HG03469 (cell line): ENCODE measurements around the gene CLCNKB.
"Not testable (repeated sequence)": the region's sequence is repeated elsewhere in the genome, so short reads cannot be mapped to it uniquely, and the experiment has no call there.

Source experiments
- ATAC-seq: cut with Tn5 transposase; IDR thresholded peaks from one replicate; pipeline ENCODE4 v1.9.1; 2021; ENCODE audit warnings: mild to moderate bottlenecking, moderate library complexity, moderate number of reproducible peaks; ENCODE audit not compliant: unreplicated experiment

The CLCNKB gene

DNA sequence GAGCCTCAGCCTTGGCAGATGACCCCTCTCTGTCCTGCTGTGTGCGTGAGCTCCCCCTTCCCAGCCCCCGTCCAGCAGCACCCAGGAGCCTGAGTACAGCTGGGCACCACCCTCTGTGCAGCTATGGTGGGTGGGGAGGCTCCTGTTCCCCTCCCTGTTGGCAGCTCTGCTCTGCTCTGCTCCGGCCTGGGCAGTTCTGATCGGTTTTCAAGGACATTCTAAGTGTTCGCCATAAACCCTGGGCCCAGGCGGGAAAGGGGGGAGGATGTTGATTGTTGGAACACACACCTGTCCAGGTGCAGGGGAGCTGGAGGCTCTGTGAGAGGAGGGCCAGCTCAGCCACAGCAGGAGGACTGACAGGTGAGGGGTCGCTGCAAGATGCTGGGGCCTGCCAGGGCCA, at the start of gene CLCNKB:
TSS of gene CLCNKB (plus strand) at position 262 of the 400 bp plus-strand sequence. CDS start 711 bp downstream, outside the sequence.
- ATAC-seq: no peak

GRCh38 chr1:15994081-15994480, 49.5 kb upstream of the CLCNKB start:
- no peak for ATAC-seq

- ATAC-seq: no peak
Observed at GRCh38 chr1:15994590-15995351, 48.8 kb upstream of the CLCNKB start.

DNA sequence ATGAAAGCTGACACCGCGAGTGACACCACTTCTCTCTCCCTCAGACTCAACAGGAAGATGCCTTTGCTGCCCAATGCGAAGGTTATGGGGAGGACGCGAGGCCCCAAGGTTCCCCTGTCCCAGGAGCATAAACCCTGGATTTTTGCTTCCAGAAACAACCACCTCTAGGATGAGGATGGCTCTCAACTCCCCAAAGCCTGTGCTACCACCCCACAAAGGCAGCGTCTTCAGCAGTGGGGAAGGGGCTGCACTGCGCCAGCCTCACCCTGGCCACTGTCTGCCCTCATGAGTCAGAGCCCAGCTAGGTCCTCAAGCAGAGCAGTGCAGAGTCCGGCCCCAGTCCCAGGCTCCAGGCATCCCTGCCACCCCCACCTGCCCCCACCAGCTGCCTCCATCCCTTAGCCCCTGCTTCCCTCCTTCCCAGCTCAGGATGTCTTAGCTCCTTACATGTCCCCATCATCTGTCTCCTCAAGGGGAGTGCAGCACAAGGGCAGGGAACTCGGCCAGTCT, 46.5 kb upstream of the CLCNKB start:
- ATAC-seq: no peak

DNA sequence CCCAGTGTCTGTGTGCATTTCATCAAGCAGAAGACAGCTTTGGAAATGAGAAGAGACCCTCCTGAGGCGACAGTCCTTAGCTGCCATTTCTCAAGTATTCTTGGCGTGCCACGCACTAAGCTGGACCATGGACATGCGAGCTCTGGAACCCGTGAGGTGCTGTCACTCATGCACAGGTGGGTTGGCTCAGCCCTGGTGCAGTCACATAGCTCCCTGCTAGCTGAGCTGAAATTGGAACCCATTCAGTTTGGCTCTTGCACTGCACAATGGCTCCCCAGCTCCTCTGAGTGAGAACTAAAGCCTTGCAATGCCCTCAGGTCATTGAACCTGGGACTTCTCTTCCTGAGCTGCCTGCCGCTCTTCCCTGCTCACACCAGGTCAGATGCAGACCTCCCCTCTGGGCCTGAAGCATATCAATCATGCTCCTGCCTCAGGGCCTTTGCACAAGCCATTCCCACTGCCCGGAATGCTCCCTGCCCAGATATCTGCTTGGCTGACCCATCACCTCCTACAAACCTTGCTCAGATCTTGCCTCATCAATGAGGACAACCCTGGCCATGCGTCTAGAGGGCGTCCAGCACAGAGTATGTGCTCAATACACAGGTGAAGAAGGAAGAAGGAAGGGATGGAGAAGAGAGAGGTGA, 45.8 kb upstream of the CLCNKB start:
- no peak for ATAC-seq

GRCh38 chr1:15998929-15999328, 44.7 kb upstream of the CLCNKB start:
- no peak for ATAC-seq

GRCh38 chr1:16001274-16001673, 42.3 kb upstream of the CLCNKB start:
- ATAC-seq: not testable (repeated sequence)

GRCh38 chr1:16005597-16005996, 38.0 kb upstream of the CLCNKB start:
- no peak for ATAC-seq

DNA sequence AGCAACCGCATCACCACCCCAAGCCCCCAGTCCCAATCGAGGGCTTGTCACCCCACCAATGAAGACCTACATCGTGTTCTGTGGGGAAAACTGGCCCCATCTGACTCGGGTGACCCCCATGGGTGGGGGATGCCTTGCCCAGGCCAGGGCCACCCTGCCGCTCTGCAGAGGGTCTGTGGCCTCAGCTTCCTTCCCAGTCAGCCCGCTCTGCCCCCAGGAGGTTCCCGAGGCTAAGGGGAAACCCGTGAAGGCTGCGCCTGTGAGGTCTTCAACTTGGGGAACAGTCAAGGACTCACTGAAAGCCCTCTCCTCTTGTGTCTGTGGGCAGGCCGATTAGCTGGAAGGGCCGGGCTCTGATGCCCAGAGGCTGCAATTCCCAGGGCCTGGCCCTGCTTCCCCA, 37.6 kb upstream of the CLCNKB start:
- ATAC-seq: no peak

- ATAC-seq: no peak
Observed at GRCh38 chr1:16006552-16007485, 36.8 kb upstream of the CLCNKB start.

DNA sequence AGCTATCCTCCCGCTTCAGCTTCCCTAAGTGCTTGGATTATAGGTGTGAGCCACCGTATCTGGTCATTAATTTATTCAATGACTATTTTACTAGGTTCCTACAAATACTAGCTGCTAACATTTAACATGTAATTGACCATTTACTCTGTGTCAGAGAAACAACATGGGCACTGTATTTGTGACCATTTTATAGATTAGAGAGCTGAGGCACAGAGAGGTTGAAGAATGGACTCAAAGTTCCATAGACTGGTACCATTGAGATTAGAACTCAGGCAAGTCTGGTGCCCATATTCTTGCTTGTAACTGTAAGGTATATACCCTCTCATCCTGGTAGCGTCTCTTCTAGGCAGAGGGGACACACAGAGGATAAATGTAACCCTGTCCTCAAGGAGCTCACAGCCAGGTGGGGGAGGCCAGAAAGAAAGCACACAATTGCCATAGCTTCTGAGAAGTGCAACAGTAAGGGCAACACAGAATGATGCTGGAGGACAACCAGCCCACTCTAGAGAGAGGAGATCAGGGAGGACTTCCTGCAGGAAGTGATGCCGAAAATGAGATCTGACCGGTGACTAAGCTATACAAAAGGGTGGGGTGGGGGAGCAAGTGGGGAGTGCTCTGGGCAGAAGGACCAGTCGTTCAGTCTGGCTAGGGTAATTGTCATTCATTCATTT, 35.8 kb upstream of the CLCNKB start:
- no peak for ATAC-seq

DNA sequence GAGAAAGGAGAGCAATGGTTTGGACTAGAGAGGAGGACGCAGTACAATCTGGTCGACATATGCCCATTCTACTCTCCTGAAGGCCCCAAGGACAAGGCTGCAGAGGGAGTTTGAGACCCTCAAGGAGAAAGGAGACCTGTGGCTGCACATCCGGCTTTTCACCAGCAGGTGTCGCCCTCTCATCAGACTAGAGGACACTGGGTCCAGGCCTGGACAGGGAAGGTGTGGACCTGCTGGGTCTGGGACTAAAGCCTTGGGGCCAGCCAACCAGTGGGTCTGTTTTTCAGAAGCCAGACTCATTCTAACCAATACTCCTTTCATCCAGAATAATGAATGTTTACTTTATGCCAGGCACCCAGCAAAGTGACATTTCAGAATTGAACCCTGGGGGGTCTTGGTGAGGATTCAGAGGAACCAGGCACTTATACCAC, 34.5 kb upstream of the CLCNKB start:
- no peak for ATAC-seq

- no peak for ATAC-seq
Observed at GRCh38 chr1:16009678-16010077, 33.9 kb upstream of the CLCNKB start.

- no peak for ATAC-seq
Observed at GRCh38 chr1:16010837-16011236, 32.7 kb upstream of the CLCNKB start.

DNA sequence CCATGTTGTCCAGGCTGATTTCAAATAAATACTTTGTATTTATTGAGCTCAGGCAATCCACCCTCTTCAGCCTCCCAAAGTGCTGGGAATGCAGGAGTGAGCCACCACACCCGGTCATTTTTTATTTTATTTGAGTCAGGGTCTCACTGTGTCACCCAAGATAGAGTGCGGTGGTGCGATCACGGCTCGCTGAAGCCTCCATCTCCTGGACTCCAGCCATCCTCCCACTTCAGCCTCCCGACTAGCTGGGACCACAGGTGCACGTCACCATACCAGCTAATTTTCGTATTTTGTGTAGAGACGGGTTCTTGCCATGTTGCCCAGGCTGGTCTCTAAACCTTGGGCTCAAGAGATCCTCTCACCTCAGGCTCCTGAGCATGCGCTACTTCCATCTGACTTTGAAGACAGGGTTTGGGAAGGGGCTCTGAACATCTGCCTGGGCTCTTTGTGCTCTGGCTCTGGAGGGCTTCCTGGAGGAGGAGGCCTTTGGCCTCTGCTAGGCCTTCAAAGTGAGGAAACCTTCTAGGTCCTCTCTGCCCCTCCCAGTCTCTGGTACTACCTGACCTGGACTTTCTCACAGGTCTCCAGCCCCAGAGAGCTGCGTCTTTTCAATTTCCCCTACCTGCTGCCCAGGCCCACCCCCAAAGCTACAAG, 31.5 kb upstream of the CLCNKB start:
- no peak for ATAC-seq

GRCh38 chr1:16012590-16013219, 30.9 kb upstream of the CLCNKB start:
- ATAC-seq: no peak

DNA sequence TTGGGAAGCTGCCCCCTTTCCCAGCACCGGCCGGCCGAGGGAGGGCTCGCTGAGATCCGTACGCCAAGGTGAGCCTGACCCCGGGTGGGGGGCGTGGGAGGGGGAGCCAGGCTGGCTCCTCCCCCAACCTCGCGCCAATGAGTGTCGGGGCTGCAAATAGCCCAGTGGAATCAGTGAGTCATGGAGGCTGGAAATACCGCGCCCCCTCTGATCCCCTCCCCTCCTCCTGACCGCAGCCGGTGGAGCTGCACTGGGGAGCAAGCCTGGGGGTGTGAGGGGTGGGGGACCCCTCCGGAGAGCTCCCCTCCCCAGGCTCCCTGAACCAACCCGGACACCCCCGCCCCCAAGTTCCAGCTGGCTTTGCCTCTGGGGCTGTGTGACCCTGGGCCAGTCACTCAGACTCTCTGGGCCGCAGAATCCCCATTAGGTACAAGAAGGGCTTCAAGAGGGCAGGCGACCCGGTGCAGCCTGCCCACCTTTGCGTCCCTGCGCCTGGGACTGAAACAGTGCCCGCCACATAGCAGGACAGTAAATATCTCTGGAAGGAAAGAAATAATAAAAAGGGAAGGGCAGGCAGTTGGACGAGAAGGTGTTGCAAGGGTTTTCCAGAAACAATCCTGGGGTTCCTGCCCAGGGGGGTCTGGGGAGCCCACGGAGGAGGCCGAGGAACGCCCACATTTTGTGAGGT, 30.2 kb upstream of the CLCNKB start:
- no peak for ATAC-seq

DNA sequence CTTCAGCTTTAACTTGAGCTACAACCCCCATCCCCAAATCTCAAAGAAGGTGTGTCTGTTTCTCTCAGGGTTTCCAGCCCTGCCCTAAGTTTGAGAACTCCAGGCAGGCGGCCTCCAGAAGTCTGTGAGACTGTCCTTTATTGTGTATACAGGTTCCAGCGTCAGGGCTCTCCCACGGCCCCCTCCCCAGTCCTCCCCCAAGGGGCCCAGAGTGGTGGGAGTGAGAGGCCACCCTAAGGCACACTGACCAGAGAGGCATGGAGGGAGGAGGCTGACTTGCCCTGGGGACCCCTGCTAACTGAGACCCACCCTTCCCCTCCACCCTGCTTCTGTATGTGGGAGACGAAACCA, 29.7 kb upstream of the CLCNKB start:
- no peak for ATAC-seq
